SK-N-SH (cell line): Measurements from ENCODE around the gene SH2B2. TPM values are rescaled to one million over a fixed set of nuclear protein-coding genes. Genes with fewer than 3 reads are reported as not detected.
A peak's percentile ranks its signal among the peaks of the same experiment; 100 is the strongest.

ENCODE experiments used
- CTCF ChIA-PET: fragments of 300-600, 350-600 bp; formaldehyde crosslinking; extraction: SDS; loops from one replicate; lab custom pipeline; 2021; lab: Yijun Ruan, JAX
- POLR2A ChIA-PET: fragments of 350-600 bp; sonication (Branson Sonifier 250); formaldehyde crosslinking; extraction: SDS; loops from one replicate; lab custom pipeline; 2020; ENCODE audit warnings: antibody characterized with exemption, inconsistent platforms; lab: Yijun Ruan, JAX
- DNase-seq: peaks from one replicate; pipeline ENCODE4 v3.0.0; 2012
- H2AFZ ChIP-seq: fragments of 200-600 bp; sonication (generic); 2 replicates; pipeline ENCODE4 v1.8.1; 2016; ENCODE audit warnings: antibody characterized with exemption, mild to moderate bottlenecking, low read depth
- H3F3A ChIP-seq: fragments of 200-600 bp; sonication (generic); replicated peaks from 2 replicates; pipeline ENCODE3; 2016; ENCODE audit warnings: antibody characterized with exemption, mild to moderate bottlenecking; ENCODE audit not compliant: insufficient read depth
- H3K27ac ChIP-seq, 2 experiments: fragments of 200-500 bp in 1 of 2; fragments of 200-600 bp in 1 of 2; sonication (Bioruptor generic) in 1 of 2; sonication (generic), shearing (Covaris generic) in 1 of 2; 2 replicates each; pipeline versions ENCODE4 v1.5.1 to v1.6.1; 2014 to 2016; ENCODE audit warnings: low read depth in 2 of 2, inconsistent platforms in 1 of 2, low read length in 1 of 2, mild to moderate bottlenecking in 1 of 2, mixed read lengths in 1 of 2
- H3K27me3 ChIP-seq: fragments of 200-600 bp; sonication (generic), shearing (Covaris generic); 2 replicates; pipeline ENCODE4 v1.6.1; 2016; ENCODE audit warnings: mixed run types; ENCODE audit not compliant: insufficient read depth
- H3K36me3 ChIP-seq, 2 experiments: fragments of 200-500 bp in 1 of 2; fragments of 200-600 bp in 1 of 2; sonication (Bioruptor generic) in 1 of 2; sonication (generic) in 1 of 2; replicated peaks in 1 of 2; 2 replicates each; pipeline versions ENCODE3 to v1.5.1; 2014 to 2016; ENCODE audit warnings: low read length in 1 of 2, mild to moderate bottlenecking in 1 of 2; ENCODE audit not compliant: insufficient read depth in 2 of 2, control insufficient read depth in 1 of 2
- H3K4me1 ChIP-seq, 2 experiments: fragments of 200-500 bp in 1 of 2; fragments of 200-600 bp in 1 of 2; sonication (Bioruptor generic) in 1 of 2; sonication (generic), shearing (Covaris generic) in 1 of 2; 2 replicates each; pipeline versions ENCODE4 v1.5.1 to v1.6.1; 2014 to 2016; ENCODE audit warnings: low read depth in 1 of 2, low read length in 1 of 2, mixed run types in 1 of 2; ENCODE audit not compliant: insufficient read depth in 2 of 2, control insufficient read depth in 1 of 2
- H3K4me2 ChIP-seq: fragments of 200-600 bp; sonication (generic), shearing (Covaris generic); 2 replicates; pipeline ENCODE4 v1.6.1; 2017; ENCODE audit warnings: mixed run types
- H3K4me3 ChIP-seq, 2 experiments: fragments of 200-500 bp in 1 of 2; fragments of 200-600 bp in 1 of 2; sonication (Bioruptor generic) in 1 of 2; sonication (generic), shearing (Covaris generic) in 1 of 2; 2 replicates each; pipeline versions ENCODE4 v1.5.1 to v1.8.1; 2014 to 2016; ENCODE audit warnings: low read depth in 2 of 2, inconsistent platforms in 1 of 2, low read length in 1 of 2, mild to moderate bottlenecking in 1 of 2, mixed read lengths in 1 of 2, moderate library complexity in 1 of 2
- H3K79me2 ChIP-seq: fragments of 200-600 bp; sonication (generic); 2 replicates; pipeline ENCODE4 v1.8.1; 2017; ENCODE audit warnings: mild to moderate bottlenecking; ENCODE audit not compliant: insufficient read depth
- H3K9ac ChIP-seq: fragments of 200-600 bp; sonication (generic); 2 replicates; pipeline ENCODE4 v1.6.1; 2017; ENCODE audit warnings: mixed run types
- H3K9me2 ChIP-seq: fragments of 200-600 bp; sonication (generic); 2 replicates; pipeline ENCODE4 v1.6.1; 2017; ENCODE audit warnings: mixed run types
- H3K9me3 ChIP-seq: fragments of 200-600 bp; sonication (generic); 2 replicates; pipeline ENCODE4 v1.6.1; 2017; ENCODE audit warnings: mixed run types, mild to moderate bottlenecking, moderate library complexity
- H4K20me1 ChIP-seq: fragments of 200-600 bp; sonication (generic); 2 replicates; pipeline ENCODE4 v1.6.1; 2017; ENCODE audit warnings: mild to moderate bottlenecking, mixed run types; ENCODE audit not compliant: insufficient read depth
- CTCF ChIP-seq: fragments of 200-600 bp; sonication (generic); IDR thresholded peaks from 2 replicates; pipeline ENCODE4 v1.6.1; 2017; ENCODE audit warnings: antibody characterized with exemption, mild to moderate bottlenecking, moderate library complexity
- ELF1 ChIP-seq: IDR thresholded peaks from 2 replicates; pipeline ENCODE4 v1.4.0; 2012
- FOSL2 ChIP-seq: IDR thresholded peaks from 2 replicates; pipeline ENCODE4 v1.4.0; 2012; ENCODE audit warnings: low read depth, mild to moderate bottlenecking, moderate library complexity, borderline replicate concordance
- FOXM1 ChIP-seq: IDR thresholded peaks from 2 replicates; pipeline ENCODE4 v1.4.0; 2012; ENCODE audit warnings: low read depth, mild to moderate bottlenecking
- IRF3 ChIP-seq: fragments of 150-350 bp; IDR thresholded peaks from 2 replicates; pipeline ENCODE4 v1.6.1; 2016; ENCODE audit warnings: mild to moderate bottlenecking, low read depth, low read length
- MAX ChIP-seq: IDR thresholded peaks from 2 replicates; pipeline ENCODE4 v1.4.0; 2012; ENCODE audit warnings: low read depth
- NFIC ChIP-seq: IDR thresholded peaks from 2 replicates; pipeline ENCODE4 v1.4.0; 2012; ENCODE audit warnings: borderline replicate concordance
- PBX3 ChIP-seq: IDR thresholded peaks from 2 replicates; pipeline ENCODE4; 2012
- POLR2AphosphoS5 ChIP-seq: IDR thresholded peaks from 2 replicates; pipeline ENCODE4 v1.6.1; 2012; ENCODE audit warnings: low read depth, low read length
- RAD21 ChIP-seq: IDR thresholded peaks from 2 replicates; pipeline ENCODE4 v1.6.1; 2012; ENCODE audit warnings: mild to moderate bottlenecking, low read length
- REST ChIP-seq: IDR thresholded peaks from 2 replicates; pipeline ENCODE4 v1.6.1; 2012; ENCODE audit warnings: mild to moderate bottlenecking, low read depth, low read length, moderate library complexity
- WGBS: methylation state at CpG from one replicate; pipeline ENCODE4 v1.1.6; 2017; ENCODE audit warnings: low lambda C conversion rate; 5-methylcytosine and 5-hydroxymethylcytosine counted together
- polyA plus RNA-seq, 3 experiments: library from polyadenylated mRNA; depleted of rRNA; stranded (reverse); fragments of >200 nt; gene quantifications; 2 replicates each; pipeline ENCODE4 v1.2.3, GENCODE V29; 2012

Gene SH2B2
- polyA plus RNA-seq, 1 of the 3 experiments (the other 2 are of a cell fraction): 4.7 TPM

- Histone ChIP-seq H3K79me2 (no peaks in the 10 kb centered on the region), H3K4me1 (peaks cover 0 to 36% of the 10 kb centered on the region in 2 experiments; a peak in 1 of 4 replicates), H3K4me2 (peak overlapping the region; percentile 99), H3K9me3 (no peaks in the 10 kb centered on the region), H4K20me1 (peaks cover 27% of the 10 kb centered on the region; the same call in 1 of the 2 replicates), H3K27ac (no peak overlapping the region), H2AFZ (no peak overlapping the region), H3K4me3 (peak overlapping the region; percentile 89 to 96), H3K9ac (no peak overlapping the region), H3K36me3 (no peaks in the 10 kb centered on the region), H3K9me2 (no peaks in the 10 kb centered on the region), H3F3A (no peaks in the 10 kb centered on the region), H3K27me3 (no peaks in the 10 kb centered on the region)
- TF ChIP-seq CTCF (peak; percentile 29), RAD21 (no peak)
- DNase-seq: no peak
- POLR2A ChIA-PET: interaction anchor here (0.5 to 2.2 kb wide), 3 partner anchors 103 to 116 kb away, joined by 3 to 19 read pairs (median 3); partner anchors contain the start of gene PRKRIP1
- 64% methylated on average over 10 of the region's 10 CpGs for WGBS
- CTCF ChIA-PET: interaction anchor here (0.6 to 15.8 kb wide), 5 partner anchors 9 to 163 kb away, joined by 3 to 421 read pairs (median 16); partner anchors contain the start of gene PRKRIP1
These were observed 1.7 kb downstream of the SH2B2 start for GRCh38 chr7:102288285-102288930.

GRCh38 chr7:102289057-102289456 is 2.4 kb downstream of the SH2B2 start:
- H3K4me3 ChIP-seq: no peak overlapping the region

More at GRCh38 chr7:102289057-102289456, 2.4 kb downstream of the SH2B2 start:
- Histone ChIP-seq H4K20me1 (peaks cover 27% of the 10 kb centered on the region; the same call in 1 of the 2 replicates), H3K4me1 (peaks cover 0 to 36% of the 10 kb centered on the region in 2 experiments; a peak in 1 of 4 replicates), H3K36me3 (no peaks in the 10 kb centered on the region), H3K9me2 (no peaks in the 10 kb centered on the region), H3K27me3 (no peaks in the 10 kb centered on the region), H2AFZ (no peak overlapping the region), H3K4me2 (no peak overlapping the region), H3F3A (no peaks in the 10 kb centered on the region), H3K9ac (no peak overlapping the region), H3K9me3 (no peaks in the 10 kb centered on the region), H3K79me2 (no peaks in the 10 kb centered on the region), H3K27ac (no peak overlapping the region)
- WGBS: 87% methylated on average over 9 of the region's 9 CpGs
- ChIA-PET CTCF (interaction anchor here (4.4 to 15.8 kb wide), 3 partner anchors 10 to 101 kb away, joined by 15 to 421 read pairs (median 20); partner anchors contain the start of gene PRKRIP1), POLR2A (interaction anchor here (0.7 to 1.1 kb wide), 2 partner anchors 49 to 102 kb away, joined by 3 read pairs; no protein-coding TSS in a partner anchor)
- TF ChIP-seq REST: no peak
- no peak for TF ChIP-seq POLR2AphosphoS5
- TF ChIP-seq NFIC: no peak
- TF ChIP-seq PBX3: no peak
- TF ChIP-seq FOXM1: no peak
- no peak for TF ChIP-seq FOSL2
- TF ChIP-seq RAD21: no peak
- TF ChIP-seq ELF1: no peak
- TF ChIP-seq MAX: no peak
- no peak for TF ChIP-seq IRF3
- no peak for DNase-seq
